Measurements from ENCODE around the gene NUS1.

- no peak for TF ChIP-seq POLR2A (IDR thresholded peaks at IDR 0.05; ENCODE audit: low read depth, low read length)
- no peak for TF ChIP-seq POLR2AphosphoS5 (IDR thresholded peaks at IDR 0.05; ENCODE audit: low read depth, low read length)
- no peak for TF ChIP-seq TAF1 (IDR thresholded peaks at IDR 0.05; ENCODE audit: borderline replicate concordance, low read depth, low read length)
Observed at GRCh38 chr6:117718895-117719294, 43.6 kb downstream of the NUS1 start.
